Activated CD8-positive, alpha-beta T cell treated with anti-CD3 and anti-CD28 coated beads for 36 hours (primary cell): ENCODE data around the gene TMEM184A. TPM values are rescaled to one million over a fixed set of nuclear protein-coding genes. Genes with fewer than 3 reads are reported as not detected.

ENCODE experiments used
- ATAC-seq: fragments of 200-7000 bp; cut with Tn5 transposase; one replicate; pipeline ENCODE4 v1.10.0; 2021; ENCODE audit warnings: mild to moderate bottlenecking, moderate library complexity
- CTCF ChIA-PET: fragments of 350-600 bp; sonication (Branson Sonifier 250); formaldehyde crosslinking; loops from one replicate; lab custom pipeline; 2021; ENCODE audit warnings: antibody characterized with exemption; lab: Charles Lee
- POLR2A ChIA-PET: fragments of 350-600 bp; sonication (Branson Sonifier 250); formaldehyde crosslinking; loops from one replicate; lab custom pipeline; 2021; ENCODE audit warnings: antibody characterized with exemption; lab: Charles Lee
- DNase-seq: peaks from one replicate; pipeline ENCODE4 v3.0.0-alpha.2; 2020
- H3K27ac Mint-ChIP-seq: one replicate; pipeline ENCODE4 v1.8.0; 2021; ENCODE audit warnings: mild to moderate bottlenecking, mixed read lengths
- H3K27me3 Mint-ChIP-seq: one replicate; pipeline ENCODE4 v1.8.0; 2021; ENCODE audit warnings: mixed read lengths
- H3K36me3 Mint-ChIP-seq: one replicate; pipeline ENCODE4 v1.8.0; 2021; ENCODE audit warnings: low read depth, mixed read lengths
- H3K4me1 Mint-ChIP-seq: one replicate; pipeline ENCODE4 v1.8.0; 2021; ENCODE audit warnings: low read depth, mixed read lengths
- H3K4me3 Mint-ChIP-seq: one replicate; pipeline ENCODE4 v1.8.0; 2021; ENCODE audit warnings: mild to moderate bottlenecking, moderate library complexity, mixed read lengths
- H3K9me3 Mint-ChIP-seq: one replicate; pipeline ENCODE4 v1.8.0; 2021; ENCODE audit warnings: mixed read lengths
- CTCF ChIP-seq: fragments of 200-600 bp; IDR thresholded peaks from one replicate; pipeline ENCODE4 v1.8.0; 2022; ENCODE audit warnings: antibody characterized with exemption, mild to moderate bottlenecking
- intact Hi-C: fragments of 100-400 bp; cut with micrococcal nuclease; formaldehyde crosslinking; loops from one replicate; pipeline ENCODE4 v1.10.0; 2022
- total RNA-seq, 2 experiments: library from RNA; stranded (reverse); gene quantifications; one replicate each; pipeline ENCODE4 v1.2.3, GENCODE V29; 2021

Gene TMEM184A
- total RNA-seq, 2 experiments from 2014 or later = not detected

GRCh38 chr7:1591396-1591795 is 35.4 kb upstream of the TMEM184A start:
- intact Hi-C loops = no loop called here
- no peak for DNase-seq
- Mint-ChIP-seq H3K4me3 (no peak overlapping the region), H3K27me3 (peaks cover 30% of the 10 kb centered on the region), H3K27ac (no peak overlapping the region), H3K9me3 (peaks cover 6% of the 10 kb centered on the region), H3K36me3 (peaks cover 5% of the 10 kb centered on the region), H3K4me1 (peaks cover 26% of the 10 kb centered on the region)
- POLR2A ChIA-PET = no interaction called here
- no peak for ATAC-seq
- CTCF ChIA-PET = interaction anchor here (2.1 kb wide), 1 partner anchor 12 kb away, joined by 10 read pairs; no protein-coding TSS in a partner anchor
- no peak for TF ChIP-seq CTCF

GRCh38 chr7:1590887-1591286 is 34.9 kb upstream of the TMEM184A start:
- peaks cover 26% of the 10 kb centered on the region for H3K4me1 Mint-ChIP-seq
- no peak for ATAC-seq
- intact Hi-C loops = no loop called here
- no peak for TF ChIP-seq CTCF
- peaks cover 30% of the 10 kb centered on the region for H3K27me3 Mint-ChIP-seq
- H3K4me3 Mint-ChIP-seq = no peak overlapping the region
- ChIA-PET CTCF (interaction anchor here (2.1 kb wide), 1 partner anchor 12 kb away, joined by 10 read pairs; no protein-coding TSS in a partner anchor), POLR2A (no interaction called here)
- peaks cover 5% of the 10 kb centered on the region for H3K36me3 Mint-ChIP-seq
- no peak overlapping the region for H3K27ac Mint-ChIP-seq
- H3K9me3 Mint-ChIP-seq = peaks cover 6% of the 10 kb centered on the region
- no peak for DNase-seq

GRCh38 chr7:1590476-1590875 is 34.5 kb upstream of the TMEM184A start:
- Mint-ChIP-seq H3K4me3 (no peak overlapping the region), H3K9me3 (peaks cover 6% of the 10 kb centered on the region), H3K36me3 (peaks cover 5% of the 10 kb centered on the region), H3K27ac (no peak overlapping the region), H3K4me1 (peaks cover 26% of the 10 kb centered on the region), H3K27me3 (peaks cover 30% of the 10 kb centered on the region)
- POLR2A ChIA-PET = no interaction called here
- no peak for TF ChIP-seq CTCF
- intact Hi-C loops = no loop called here
- no peak for ATAC-seq
- DNase-seq = no peak
- CTCF ChIA-PET = no interaction called here

GRCh38 chr7:1588978-1589377 is 33.0 kb upstream of the TMEM184A start:
- peaks cover 26% of the 10 kb centered on the region for H3K4me1 Mint-ChIP-seq
- no peak overlapping the region for H3K4me3 Mint-ChIP-seq
- intact Hi-C loops = no loop called here
- ATAC-seq = no peak
- H3K9me3 Mint-ChIP-seq = peaks cover 6% of the 10 kb centered on the region
- POLR2A ChIA-PET = no interaction called here
- no peak overlapping the region for H3K27ac Mint-ChIP-seq
- H3K36me3 Mint-ChIP-seq = peaks cover 5% of the 10 kb centered on the region
- TF ChIP-seq CTCF = no peak
- peaks cover 30% of the 10 kb centered on the region for H3K27me3 Mint-ChIP-seq
- CTCF ChIA-PET = interaction anchor here (0.7 to 2.1 kb wide), 2 partner anchors 8 to 10 kb away, joined by 3 to 9 read pairs; no protein-coding TSS in a partner anchor
- no peak for DNase-seq

GRCh38 chr7:1587738-1588137 is 31.7 kb upstream of the TMEM184A start:
- H3K9me3 Mint-ChIP-seq = peaks cover 6% of the 10 kb centered on the region
- H3K27ac Mint-ChIP-seq = no peak overlapping the region
- ATAC-seq = no peak
- peaks cover 25% of the 10 kb centered on the region for H3K27me3 Mint-ChIP-seq
- intact Hi-C loops = no loop called here
- DNase-seq = no peak
- peaks cover 5% of the 10 kb centered on the region for H3K36me3 Mint-ChIP-seq
- no peak overlapping the region for H3K4me3 Mint-ChIP-seq
- no peak for TF ChIP-seq CTCF
- POLR2A ChIA-PET = no interaction called here
- peaks cover 18% of the 10 kb centered on the region for H3K4me1 Mint-ChIP-seq
- CTCF ChIA-PET = interaction anchor here (2.1 kb wide), 1 partner anchor 9 kb away, joined by 9 read pairs; no protein-coding TSS in a partner anchor
